Measurements from ENCODE around the gene PDE7B. TPM values are rescaled to one million over a fixed set of nuclear protein-coding genes. Genes with fewer than 3 reads are reported as not detected.

Gene PDE7B
- total RNA-seq, 1 experiment from 2014 or later, result 1.8 TPM

DNA sequence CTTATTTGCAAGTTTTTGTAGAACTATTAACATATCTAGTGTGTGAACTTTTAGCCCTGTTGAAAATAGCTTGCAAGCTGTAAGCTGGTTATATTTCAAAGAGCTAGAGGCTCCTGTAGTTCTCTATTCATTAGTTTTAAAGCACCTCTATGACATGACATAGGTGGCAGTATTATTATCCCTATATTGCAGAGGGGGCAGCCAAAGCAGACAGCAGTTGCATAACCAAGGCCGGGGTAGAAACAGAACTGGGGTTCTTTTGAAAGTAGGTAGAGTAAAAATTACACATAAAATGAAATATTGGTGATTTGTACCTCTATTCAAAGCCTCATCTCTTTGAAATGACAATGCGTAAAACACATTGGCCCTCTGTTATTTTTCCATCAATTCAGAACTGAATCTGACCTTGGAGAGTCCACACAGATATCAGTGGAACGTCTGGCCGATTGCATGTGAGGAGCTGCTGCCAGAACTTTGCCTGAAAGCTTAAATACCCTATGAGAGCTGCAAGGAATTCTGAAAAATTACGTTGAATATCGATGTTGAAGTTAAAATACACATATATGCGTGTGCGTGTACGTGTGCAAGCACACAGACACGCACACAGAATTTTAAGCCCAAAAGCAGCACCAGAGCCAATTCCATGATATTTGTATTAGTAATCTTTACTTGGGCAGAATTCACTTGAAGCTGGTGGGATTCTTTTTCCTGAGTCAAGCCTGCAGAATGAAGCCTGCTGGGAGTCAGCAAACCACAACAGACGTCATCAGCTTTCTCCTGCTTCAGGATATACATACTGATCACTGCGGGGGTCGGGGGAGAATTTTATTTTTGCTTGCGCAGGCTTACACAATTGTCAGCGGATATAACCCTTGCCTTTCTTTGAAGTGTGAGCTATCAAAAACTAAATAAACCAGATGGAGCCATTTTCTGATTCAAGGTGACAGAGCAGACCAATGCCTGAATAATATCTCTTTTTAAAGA, 163.2 kb downstream of the PDE7B start:
- peak; percentile 95 for DNase-seq
- Histone ChIP-seq H3K36me3 (no peaks in the 10 kb centered on the region; the same call in 1 of the 2 replicates), H3K9me3 (peaks cover 4% of the 10 kb centered on the region; the same call in 1 of the 2 replicates), H3K27me3 (no peaks in the 10 kb centered on the region), H3K4me3 (no peak overlapping the region)

DNA sequence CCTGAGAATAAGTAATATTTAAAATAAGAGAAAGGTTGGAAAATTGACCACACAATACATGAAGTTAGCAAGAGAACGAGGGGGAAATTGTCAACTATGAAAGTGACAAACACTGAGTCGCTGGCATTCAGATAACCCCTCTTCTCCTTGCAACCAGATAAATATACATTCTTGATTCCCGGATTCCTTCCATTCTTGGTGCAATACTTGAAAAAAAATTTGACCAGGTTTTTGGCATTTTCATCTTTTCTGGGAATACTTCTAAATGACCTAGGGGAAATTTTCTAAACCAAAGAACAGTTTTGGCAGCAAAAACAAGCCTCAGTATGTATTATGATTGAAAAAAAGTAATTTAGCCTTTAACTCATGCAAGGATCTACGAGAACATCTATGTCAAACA, 164.0 kb downstream of the PDE7B start:
- no peaks in the 10 kb centered on the region for H3K27me3 ChIP-seq
- no peak for DNase-seq
- no peak overlapping the region for H3K4me3 ChIP-seq
- H3K9me3 ChIP-seq, result no peaks in the 10 kb centered on the region
- no peaks in the 10 kb centered on the region; the same call in 1 of the 2 replicates for H3K36me3 ChIP-seq

DNA sequence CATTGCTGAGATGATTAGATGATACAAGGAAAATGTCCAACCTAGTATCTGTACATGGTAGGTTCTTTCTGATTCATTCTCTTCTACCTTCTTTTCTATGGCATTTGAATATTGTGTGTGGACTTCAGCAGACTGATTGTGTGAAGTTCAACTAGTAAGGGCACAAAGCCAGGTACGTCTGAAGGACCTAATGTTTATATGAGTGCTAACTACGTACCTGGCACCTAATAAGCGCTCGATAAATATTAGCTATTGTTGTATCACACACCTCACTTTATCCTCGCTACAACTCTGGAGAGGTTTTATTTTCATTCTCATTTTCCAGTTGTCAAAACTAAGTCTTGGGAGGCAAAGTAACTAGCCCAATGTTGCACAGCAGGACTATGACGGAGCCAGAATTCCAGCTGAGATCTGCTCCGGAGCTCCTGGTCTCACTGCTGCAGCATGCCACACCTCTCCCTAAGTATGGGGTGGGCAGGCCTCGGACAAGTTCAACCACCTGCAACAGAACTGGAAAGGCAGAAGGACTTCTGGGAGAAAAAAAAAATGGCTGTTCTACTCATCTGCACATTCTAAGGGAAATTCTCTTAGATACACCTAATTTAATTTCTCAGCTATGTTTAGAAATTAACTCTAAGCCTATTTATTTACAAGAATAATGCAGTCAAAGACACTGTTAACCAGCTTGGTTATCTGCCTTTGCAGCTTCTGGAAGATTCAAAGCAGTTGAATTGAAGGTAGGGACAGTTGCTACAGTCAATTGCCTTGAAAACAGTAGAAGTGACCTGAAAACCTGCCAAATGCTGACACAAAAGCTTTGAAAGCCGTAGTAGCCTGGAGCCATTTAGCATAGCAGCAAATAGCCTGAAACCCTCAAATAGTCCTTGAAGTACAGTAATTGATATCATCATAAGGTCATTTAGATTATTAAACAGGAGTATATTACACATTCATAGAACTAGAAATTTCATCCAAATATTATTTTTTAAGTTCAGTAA, 165.0 kb downstream of the PDE7B start:
- Histone ChIP-seq H3K9me3 (no peaks in the 10 kb centered on the region), H3K36me3 (no peaks in the 10 kb centered on the region; the same call in 1 of the 2 replicates), H3K27me3 (no peaks in the 10 kb centered on the region), H3K4me3 (no peak overlapping the region)
- DNase-seq, result no peak

DNA sequence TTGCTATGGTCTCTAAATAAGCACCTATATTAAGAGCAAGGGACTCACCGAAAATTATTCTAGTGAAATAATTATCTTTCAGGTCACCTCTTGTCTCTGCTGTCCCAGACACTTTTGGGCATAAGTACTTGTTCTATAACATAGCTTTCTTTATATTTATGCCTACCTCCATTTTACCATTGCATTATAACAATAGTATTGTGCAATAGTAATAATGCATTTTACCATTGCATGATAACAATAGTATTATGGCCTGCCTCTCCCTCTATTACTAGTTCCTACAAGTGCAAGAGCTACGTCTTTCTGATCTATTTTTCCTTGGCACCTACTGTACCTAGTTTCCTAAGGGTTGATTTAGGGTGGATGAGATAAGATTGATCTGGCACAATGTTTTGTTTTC, 169.2 kb downstream of the PDE7B start:
- Histone ChIP-seq H3K4me3 (no peak overlapping the region), H3K27me3 (no peaks in the 10 kb centered on the region), H3K36me3 (no peaks in the 10 kb centered on the region), H3K9me3 (no peaks in the 10 kb centered on the region)
- no peak for DNase-seq

DNA sequence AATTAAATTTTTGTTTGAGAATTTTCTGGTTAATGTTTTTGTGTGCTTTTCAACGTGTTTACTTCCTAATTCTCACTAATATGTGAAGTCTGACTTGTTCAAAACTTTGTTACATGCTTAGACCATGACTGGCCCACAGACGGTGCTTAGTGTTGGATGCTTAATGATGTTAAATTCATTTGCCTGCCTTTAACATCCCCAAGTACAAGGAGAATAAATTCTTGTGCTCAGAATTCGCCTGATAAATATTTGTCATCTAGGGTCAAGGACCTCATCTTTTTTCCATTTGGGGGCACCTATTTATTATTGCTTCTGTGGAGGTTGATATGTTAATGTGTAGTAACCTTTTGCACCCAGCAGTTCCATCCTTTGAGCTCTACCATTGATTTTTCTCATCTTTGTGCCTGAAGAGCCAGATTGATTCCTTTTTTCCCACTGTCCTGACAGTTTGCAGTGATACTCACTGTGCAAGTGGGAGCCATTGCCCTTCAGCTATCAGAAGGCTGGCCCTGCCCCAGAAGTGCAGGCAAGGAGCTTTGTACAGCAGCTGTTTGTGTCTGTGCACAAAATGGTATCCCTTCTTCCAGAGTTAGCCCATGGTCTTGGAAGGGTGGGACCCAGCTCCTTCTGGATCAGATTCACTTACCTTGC, 170.8 kb downstream of the PDE7B start:
- H3K27me3 ChIP-seq, result no peaks in the 10 kb centered on the region
- no peak overlapping the region for H3K4me3 ChIP-seq
- no peaks in the 10 kb centered on the region for H3K36me3 ChIP-seq
- no peak for DNase-seq
- H3K9me3 ChIP-seq, result no peaks in the 10 kb centered on the region

DNA sequence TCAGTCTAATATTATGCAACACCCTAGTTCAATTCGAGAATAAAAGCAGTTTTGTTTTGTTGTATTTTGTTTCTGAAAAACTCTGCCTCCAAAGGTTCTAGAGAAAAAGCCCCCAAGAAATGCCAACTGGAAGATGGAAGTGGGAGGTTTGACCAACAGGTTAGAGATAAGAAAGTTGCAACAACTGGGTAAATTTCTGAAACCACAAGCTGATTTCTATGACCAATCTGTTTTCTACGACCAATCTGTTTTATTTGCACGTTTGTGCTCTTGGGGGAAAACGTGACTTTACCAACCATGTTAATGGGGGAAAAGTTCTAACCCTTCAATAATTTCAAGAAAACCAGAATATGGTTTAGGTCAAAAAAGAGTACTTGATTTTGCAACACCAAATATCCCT, 173.2 kb downstream of the PDE7B start:
- DNase-seq, result no peak
- no peaks in the 10 kb centered on the region for H3K27me3 ChIP-seq
- H3K36me3 ChIP-seq, result no peaks in the 10 kb centered on the region
- H3K4me3 ChIP-seq, result no peak overlapping the region
- H3K9me3 ChIP-seq, result no peaks in the 10 kb centered on the region

DNA sequence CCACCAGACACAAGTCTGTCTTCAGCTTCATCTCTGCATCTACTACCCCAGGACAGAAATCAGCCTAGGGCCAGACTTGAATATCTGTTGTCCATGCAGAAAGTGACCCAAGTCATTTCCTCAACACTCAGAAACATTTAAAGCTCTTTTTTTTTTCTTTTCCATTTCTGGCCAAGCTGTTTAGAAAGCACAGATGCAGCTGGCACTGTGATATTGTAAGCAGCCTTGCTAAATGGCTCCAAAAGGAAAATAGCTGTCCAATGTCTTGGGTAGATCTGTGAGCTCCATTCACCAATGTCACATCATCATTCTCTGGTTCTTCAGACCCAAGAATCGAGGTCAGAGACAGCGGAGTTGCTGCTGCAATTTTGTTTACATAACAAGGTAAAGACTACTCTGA, 174.2 kb downstream of the PDE7B start:
- Histone ChIP-seq H3K27me3 (no peaks in the 10 kb centered on the region), H3K4me3 (no peak overlapping the region), H3K36me3 (no peaks in the 10 kb centered on the region), H3K9me3 (no peaks in the 10 kb centered on the region)
- DNase-seq, result no peak

DNA sequence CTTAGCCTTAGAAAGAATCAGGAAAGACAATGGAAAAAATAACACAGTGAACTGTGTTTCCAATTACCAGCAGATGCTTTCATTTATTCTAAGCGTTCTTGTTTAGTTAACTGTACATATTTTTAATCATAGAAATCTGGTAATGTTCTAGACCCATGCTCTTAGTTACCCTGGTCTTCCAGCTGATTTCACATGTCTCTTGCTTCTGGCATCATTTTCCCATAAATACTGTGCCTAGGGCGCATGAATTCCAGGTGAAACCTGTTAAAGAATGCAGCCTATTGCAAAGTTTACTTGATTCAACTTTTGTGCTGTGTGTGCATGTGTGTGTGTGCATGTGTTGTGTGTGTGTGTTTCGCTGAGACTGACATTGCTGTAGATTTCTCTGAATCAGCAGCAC, 178.6 kb downstream of the PDE7B start:
- no peak for DNase-seq
- Histone ChIP-seq H3K9me3 (no peaks in the 10 kb centered on the region), H3K27me3 (no peaks in the 10 kb centered on the region), H3K36me3 (no peaks in the 10 kb centered on the region), H3K4me3 (no peak overlapping the region)

DNA sequence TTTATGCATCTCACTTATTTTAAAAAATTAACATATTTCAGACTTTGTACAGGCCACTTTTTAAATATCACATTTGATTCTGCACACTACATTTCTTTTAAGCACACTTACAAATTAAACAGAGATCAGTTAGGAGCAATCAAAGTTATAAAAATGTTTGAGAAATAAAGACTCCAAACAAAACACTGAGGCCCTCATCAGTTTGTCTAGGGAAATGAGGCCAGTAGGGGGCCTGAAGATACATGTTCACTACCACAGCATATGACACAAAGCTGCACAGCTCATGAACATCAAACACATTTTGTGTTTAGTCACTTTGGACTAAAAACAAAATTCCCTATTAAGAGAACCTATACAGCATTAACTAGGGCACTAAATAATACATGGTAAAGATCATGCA, 180.5 kb downstream of the PDE7B start:
- H3K4me3 ChIP-seq, result no peak overlapping the region
- H3K27me3 ChIP-seq, result no peaks in the 10 kb centered on the region
- peak; percentile 32 for DNase-seq
- H3K9me3 ChIP-seq, result no peaks in the 10 kb centered on the region
- no peaks in the 10 kb centered on the region for H3K36me3 ChIP-seq

DNA sequence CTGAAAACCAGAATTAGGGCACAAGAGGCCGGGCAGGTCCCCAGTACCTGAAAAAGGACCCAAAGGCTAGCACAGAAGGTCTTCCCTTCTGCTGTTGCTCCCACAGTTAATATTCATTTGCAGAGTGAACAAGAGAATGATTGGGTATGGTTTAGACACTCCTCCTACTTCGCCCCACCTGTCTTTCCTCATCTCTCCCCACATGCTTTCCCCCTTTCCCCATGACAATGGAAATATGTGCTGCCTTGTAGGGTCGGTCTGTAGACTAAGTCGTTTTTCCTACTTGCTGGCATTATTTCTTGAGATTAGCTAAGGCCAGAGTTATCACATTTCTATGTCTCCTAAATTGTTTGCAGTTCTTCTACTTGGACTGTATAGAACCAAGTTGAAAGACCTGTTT, 181.9 kb downstream of the PDE7B start:
- Histone ChIP-seq H3K36me3 (no peaks in the 10 kb centered on the region), H3K27me3 (no peaks in the 10 kb centered on the region), H3K4me3 (no peak overlapping the region), H3K9me3 (no peaks in the 10 kb centered on the region)
- no peak for DNase-seq

DNA sequence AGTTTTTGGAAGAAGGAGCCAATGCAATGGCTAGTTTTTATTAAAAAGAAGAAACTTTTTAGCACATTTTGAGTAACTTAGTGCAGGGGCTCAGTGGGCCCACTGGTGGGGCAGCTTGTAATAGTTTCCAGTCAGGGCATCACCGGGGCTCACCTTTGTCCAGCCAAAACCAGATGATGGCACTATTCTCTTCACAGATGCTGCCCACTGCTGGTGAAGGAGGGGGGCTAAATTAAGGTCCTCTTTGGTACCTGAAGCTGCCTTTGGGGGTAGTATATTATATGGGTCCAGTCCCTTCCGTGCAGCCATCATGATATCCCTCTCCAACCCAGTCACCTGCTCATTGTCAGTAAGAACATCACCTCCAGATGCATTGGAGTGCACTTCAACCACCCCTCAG, 182.9 kb downstream of the PDE7B start:
- no peak overlapping the region for H3K4me3 ChIP-seq
- no peaks in the 10 kb centered on the region for H3K27me3 ChIP-seq
- H3K9me3 ChIP-seq, result no peaks in the 10 kb centered on the region
- no peak for DNase-seq
- no peaks in the 10 kb centered on the region for H3K36me3 ChIP-seq

DNA sequence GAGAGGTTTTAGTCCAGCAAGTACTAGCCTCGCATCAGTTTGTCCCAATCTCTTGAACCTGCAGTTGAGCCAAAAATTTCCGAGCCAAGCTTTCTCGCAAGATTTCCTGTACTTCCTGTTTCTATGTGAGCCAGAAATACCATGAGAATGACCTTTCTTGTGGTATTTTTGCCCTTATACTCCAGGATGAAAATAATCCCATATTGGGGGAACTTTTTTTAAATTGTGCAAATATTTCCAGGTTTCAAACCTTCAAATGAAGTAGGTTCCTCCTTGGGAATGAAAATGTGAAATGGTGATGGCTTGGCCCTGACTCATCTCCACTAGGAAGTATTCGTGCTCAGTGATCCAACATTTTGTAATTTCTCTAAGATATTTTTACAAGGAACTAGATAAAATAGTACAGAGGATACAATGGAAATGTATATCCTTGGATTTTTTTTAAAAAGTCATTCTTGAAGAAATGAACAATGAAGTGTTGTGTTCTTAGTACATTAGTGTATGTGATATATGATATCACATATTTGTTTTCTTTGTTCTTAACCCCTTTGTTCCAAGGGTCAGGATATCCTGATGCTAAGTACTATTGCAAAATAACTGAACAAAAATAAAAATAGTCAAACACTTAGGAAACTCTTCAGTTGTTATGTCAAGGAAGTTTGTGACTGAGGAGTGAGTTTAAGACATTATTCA, 184.0 kb downstream of the PDE7B start:
- H3K27me3 ChIP-seq, result no peaks in the 10 kb centered on the region
- no peaks in the 10 kb centered on the region for H3K9me3 ChIP-seq
- no peak for DNase-seq
- H3K36me3 ChIP-seq, result no peaks in the 10 kb centered on the region
- no peak overlapping the region for H3K4me3 ChIP-seq

DNA sequence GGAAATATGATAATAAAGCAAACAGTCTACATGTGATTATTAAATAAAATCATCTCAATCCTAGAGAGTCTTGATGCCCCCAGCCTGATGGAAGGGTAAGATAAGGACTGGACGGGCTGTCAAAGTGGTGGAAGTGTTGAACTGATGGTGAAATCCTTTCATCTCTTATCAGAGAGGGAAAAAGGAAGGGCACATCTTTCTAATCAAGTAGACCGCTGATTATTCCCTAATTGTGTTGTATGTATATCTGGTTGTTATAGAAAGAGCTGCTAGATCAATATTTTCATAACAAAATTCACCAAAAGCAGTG, 184.5 kb downstream of the PDE7B start:
- Histone ChIP-seq H3K9me3 (no peaks in the 10 kb centered on the region), H3K4me3 (no peak overlapping the region), H3K36me3 (no peaks in the 10 kb centered on the region), H3K27me3 (no peaks in the 10 kb centered on the region)
- DNase-seq, result no peak

DNA sequence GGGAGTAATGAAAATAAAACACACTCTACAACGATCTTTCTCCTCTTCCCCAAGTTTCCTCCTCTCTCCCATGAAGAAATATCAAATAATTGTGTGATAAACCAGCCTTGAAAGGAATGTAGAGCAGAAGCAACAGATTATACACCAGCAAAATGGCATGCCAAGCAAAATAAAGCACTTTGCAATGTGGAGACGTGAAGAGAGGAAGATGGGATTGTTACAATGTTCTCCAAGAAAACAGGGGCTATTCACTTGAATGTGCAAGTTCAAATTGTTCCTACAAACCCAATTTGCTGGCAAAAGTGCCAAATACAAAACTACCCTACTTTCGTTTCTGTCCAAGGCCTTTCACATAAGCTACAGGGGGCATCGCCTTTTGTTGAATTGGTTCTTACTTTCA, 185.1 kb downstream of the PDE7B start:
- no peak for DNase-seq
- H3K27me3 ChIP-seq, result no peaks in the 10 kb centered on the region
- no peaks in the 10 kb centered on the region for H3K9me3 ChIP-seq
- H3K4me3 ChIP-seq, result no peak overlapping the region
- no peaks in the 10 kb centered on the region for H3K36me3 ChIP-seq

DNA sequence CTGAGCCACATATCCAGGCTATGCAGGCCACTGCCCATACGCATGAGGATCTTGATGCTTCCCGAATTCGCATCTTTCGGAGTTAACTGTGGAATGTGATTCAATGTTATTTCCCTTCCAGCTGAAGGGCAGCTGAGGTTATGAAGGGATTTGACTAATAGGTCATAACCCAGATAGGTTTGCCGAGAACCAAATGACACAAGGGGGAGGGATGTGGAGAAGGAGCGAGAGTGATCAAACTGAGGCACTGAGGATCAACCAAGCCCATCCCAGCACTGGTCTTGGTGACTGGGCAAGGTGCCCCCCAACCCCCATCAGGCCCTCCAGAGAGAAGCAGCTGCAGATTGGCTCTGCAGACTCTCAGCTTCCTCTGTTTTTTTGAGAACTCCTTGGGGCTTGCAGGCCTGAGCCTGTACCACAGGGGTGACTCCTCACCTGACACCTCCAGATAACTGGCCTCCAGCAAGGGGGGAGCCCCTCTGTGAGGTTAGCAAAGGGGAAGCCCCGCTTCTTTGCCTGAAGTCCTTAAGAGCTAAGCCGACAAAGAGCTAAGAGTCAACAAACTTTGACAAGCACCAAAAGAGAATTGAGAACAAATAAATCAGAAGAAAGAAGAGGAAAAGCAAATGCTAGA, 185.9 kb downstream of the PDE7B start:
- Histone ChIP-seq H3K27me3 (no peaks in the 10 kb centered on the region), H3K9me3 (no peaks in the 10 kb centered on the region), H3K4me3 (no peak overlapping the region), H3K36me3 (no peaks in the 10 kb centered on the region)
- no peak for DNase-seq

DNA sequence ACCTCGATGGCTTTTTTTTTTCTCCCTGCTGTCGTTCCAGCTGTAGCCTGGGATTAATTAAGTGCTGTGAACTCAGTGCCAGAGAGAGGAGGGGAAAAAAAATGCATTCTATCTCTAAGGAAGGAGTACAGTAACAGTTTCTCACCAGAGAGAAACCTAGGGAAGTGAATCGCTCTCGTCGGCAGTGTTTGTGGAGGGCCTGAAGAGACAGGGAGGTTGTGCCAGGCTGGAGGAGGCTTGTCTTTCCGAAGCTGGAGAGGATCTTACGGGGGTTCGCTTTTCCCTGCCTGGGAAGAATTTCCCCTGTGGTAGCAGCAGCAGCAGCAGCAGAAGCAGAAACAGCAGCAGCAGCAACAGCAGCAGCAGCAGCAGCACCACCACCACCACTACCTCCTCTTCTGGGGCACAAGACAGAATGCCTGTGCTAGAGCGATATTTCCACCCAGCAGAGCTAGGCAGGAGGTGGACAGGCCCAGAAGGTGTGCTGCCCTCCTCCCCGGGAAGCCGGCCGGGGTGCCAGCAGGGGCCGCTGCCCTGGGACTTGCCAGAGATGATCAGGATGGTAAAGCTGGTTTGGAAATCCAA, 186.5 kb downstream of the PDE7B start:
- Histone ChIP-seq H3K9me3 (no peaks in the 10 kb centered on the region), H3K4me3 (no peak overlapping the region), H3K36me3 (no peaks in the 10 kb centered on the region), H3K27me3 (no peaks in the 10 kb centered on the region)
- no peak for DNase-seq

Measured in MG63 (cell line).